ENCODE data around the gene PRKCA.

GRCh38 chr17:66372182-66372581, 69.8 kb downstream of the PRKCA start:
- TF ChIP-seq PATZ1 (CRISPR knock-in tag; IDR thresholded peaks at IDR 0.05; ENCODE audit: borderline replicate concordance) (no peak), ZNF8 (CRISPR knock-in tag; IDR thresholded peaks at IDR 0.05) (no peak), ARNTL (CRISPR knock-in tag; IDR thresholded peaks at IDR 0.05; ENCODE audit: borderline replicate concordance, low read depth) (no peak), CSRNP3 (CRISPR knock-in tag; IDR thresholded peaks at IDR 0.05) (no peak), ESRRG (CRISPR knock-in tag; IDR thresholded peaks at IDR 0.05) (no peak), CREB5 (CRISPR knock-in tag; IDR thresholded peaks at IDR 0.05; ENCODE audit: low read depth) (no peak), ZFP30 (CRISPR knock-in tag; IDR thresholded peaks at IDR 0.05) (no peak), RARB (CRISPR knock-in tag; IDR thresholded peaks at IDR 0.05) (no peak), TSHZ2 (CRISPR knock-in tag; IDR thresholded peaks at IDR 0.05) (no peak), ISL1 (CRISPR knock-in tag; IDR thresholded peaks at IDR 0.05) (no peak), GLIS3 (CRISPR knock-in tag; IDR thresholded peaks at IDR 0.05) (no peak), BACH2 (CRISPR knock-in tag; IDR thresholded peaks at IDR 0.05; ENCODE audit: borderline replicate concordance) (no peak)
